SK-N-SH (cell line): Measurements from ENCODE around the gene MIS18A. TPM values are rescaled to one million over a fixed set of nuclear protein-coding genes. Genes with fewer than 3 reads are reported as not detected.

Experiments used
- CTCF ChIA-PET: fragments of 300-600, 350-600 bp; formaldehyde crosslinking; extraction: SDS; loops from one replicate; lab custom pipeline; 2021; lab: Yijun Ruan, JAX
- POLR2A ChIA-PET: fragments of 350-600 bp; sonication (Branson Sonifier 250); formaldehyde crosslinking; extraction: SDS; loops from one replicate; lab custom pipeline; 2020; ENCODE audit warnings: antibody characterized with exemption, inconsistent platforms; lab: Yijun Ruan, JAX
- DNase-seq: peaks from one replicate; pipeline ENCODE4 v3.0.0; 2012
- H2AFZ ChIP-seq: fragments of 200-600 bp; sonication (generic); 2 replicates; pipeline ENCODE4 v1.8.1; 2016; ENCODE audit warnings: antibody characterized with exemption, mild to moderate bottlenecking, low read depth
- H3F3A ChIP-seq: fragments of 200-600 bp; sonication (generic); replicated peaks from 2 replicates; pipeline ENCODE3; 2016; ENCODE audit warnings: antibody characterized with exemption, mild to moderate bottlenecking; ENCODE audit not compliant: insufficient read depth
- H3K27ac ChIP-seq, 2 experiments: fragments of 200-500 bp in 1 of 2; fragments of 200-600 bp in 1 of 2; sonication (Bioruptor generic) in 1 of 2; sonication (generic), shearing (Covaris generic) in 1 of 2; 2 replicates each; pipeline versions ENCODE4 v1.5.1 to v1.6.1; 2014 to 2016; ENCODE audit warnings: low read depth in 2 of 2, inconsistent platforms in 1 of 2, low read length in 1 of 2, mild to moderate bottlenecking in 1 of 2, mixed read lengths in 1 of 2
- H3K27me3 ChIP-seq: fragments of 200-600 bp; sonication (generic), shearing (Covaris generic); 2 replicates; pipeline ENCODE4 v1.6.1; 2016; ENCODE audit warnings: mixed run types; ENCODE audit not compliant: insufficient read depth
- H3K36me3 ChIP-seq, 2 experiments: fragments of 200-500 bp in 1 of 2; fragments of 200-600 bp in 1 of 2; sonication (Bioruptor generic) in 1 of 2; sonication (generic) in 1 of 2; replicated peaks in 1 of 2; 2 replicates each; pipeline versions ENCODE3 to v1.5.1; 2014 to 2016; ENCODE audit warnings: low read length in 1 of 2, mild to moderate bottlenecking in 1 of 2; ENCODE audit not compliant: insufficient read depth in 2 of 2, control insufficient read depth in 1 of 2
- H3K4me1 ChIP-seq, 2 experiments: fragments of 200-500 bp in 1 of 2; fragments of 200-600 bp in 1 of 2; sonication (Bioruptor generic) in 1 of 2; sonication (generic), shearing (Covaris generic) in 1 of 2; 2 replicates each; pipeline versions ENCODE4 v1.5.1 to v1.6.1; 2014 to 2016; ENCODE audit warnings: low read depth in 1 of 2, low read length in 1 of 2, mixed run types in 1 of 2; ENCODE audit not compliant: insufficient read depth in 2 of 2, control insufficient read depth in 1 of 2
- H3K4me2 ChIP-seq: fragments of 200-600 bp; sonication (generic), shearing (Covaris generic); 2 replicates; pipeline ENCODE4 v1.6.1; 2017; ENCODE audit warnings: mixed run types
- H3K4me3 ChIP-seq, 2 experiments: fragments of 200-500 bp in 1 of 2; fragments of 200-600 bp in 1 of 2; sonication (Bioruptor generic) in 1 of 2; sonication (generic), shearing (Covaris generic) in 1 of 2; 2 replicates each; pipeline versions ENCODE4 v1.5.1 to v1.8.1; 2014 to 2016; ENCODE audit warnings: low read depth in 2 of 2, inconsistent platforms in 1 of 2, low read length in 1 of 2, mild to moderate bottlenecking in 1 of 2, mixed read lengths in 1 of 2, moderate library complexity in 1 of 2
- H3K79me2 ChIP-seq: fragments of 200-600 bp; sonication (generic); 2 replicates; pipeline ENCODE4 v1.8.1; 2017; ENCODE audit warnings: mild to moderate bottlenecking; ENCODE audit not compliant: insufficient read depth
- H3K9ac ChIP-seq: fragments of 200-600 bp; sonication (generic); 2 replicates; pipeline ENCODE4 v1.6.1; 2017; ENCODE audit warnings: mixed run types
- H3K9me2 ChIP-seq: fragments of 200-600 bp; sonication (generic); 2 replicates; pipeline ENCODE4 v1.6.1; 2017; ENCODE audit warnings: mixed run types
- H3K9me3 ChIP-seq: fragments of 200-600 bp; sonication (generic); 2 replicates; pipeline ENCODE4 v1.6.1; 2017; ENCODE audit warnings: mixed run types, mild to moderate bottlenecking, moderate library complexity
- H4K20me1 ChIP-seq: fragments of 200-600 bp; sonication (generic); 2 replicates; pipeline ENCODE4 v1.6.1; 2017; ENCODE audit warnings: mild to moderate bottlenecking, mixed run types; ENCODE audit not compliant: insufficient read depth
- CTCF ChIP-seq: fragments of 200-600 bp; sonication (generic); IDR thresholded peaks from 2 replicates; pipeline ENCODE4 v1.6.1; 2017; ENCODE audit warnings: antibody characterized with exemption, mild to moderate bottlenecking, moderate library complexity
- ELF1 ChIP-seq: IDR thresholded peaks from 2 replicates; pipeline ENCODE4 v1.4.0; 2012
- FOXM1 ChIP-seq: IDR thresholded peaks from 2 replicates; pipeline ENCODE4 v1.4.0; 2012; ENCODE audit warnings: low read depth, mild to moderate bottlenecking
- GABPA ChIP-seq: IDR thresholded peaks from 2 replicates; pipeline ENCODE4 v1.4.0; 2012; ENCODE audit warnings: low read depth, mild to moderate bottlenecking
- GATA2 ChIP-seq: sonication (generic); formaldehyde crosslinking; IDR thresholded peaks from 2 replicates; pipeline ENCODE4 v1.5.0; 2020; ENCODE audit warnings: mild to moderate bottlenecking, missing genetic modification reagents
- IRF3 ChIP-seq: fragments of 150-350 bp; IDR thresholded peaks from 2 replicates; pipeline ENCODE4 v1.6.1; 2016; ENCODE audit warnings: mild to moderate bottlenecking, low read depth, low read length
- JUND ChIP-seq: IDR thresholded peaks from 2 replicates; pipeline ENCODE4 v1.4.0; 2012
- MEF2A ChIP-seq: IDR thresholded peaks from 2 replicates; pipeline ENCODE4 v1.4.0; 2012; ENCODE audit warnings: low read depth, borderline replicate concordance
- NFIC ChIP-seq: IDR thresholded peaks from 2 replicates; pipeline ENCODE4 v1.4.0; 2012; ENCODE audit warnings: borderline replicate concordance
- PBX3 ChIP-seq: IDR thresholded peaks from 2 replicates; pipeline ENCODE4; 2012
- RCOR1 ChIP-seq: fragments of 150-350 bp; IDR thresholded peaks from 2 replicates; pipeline ENCODE4 v1.6.1; 2017; ENCODE audit warnings: antibody characterized with exemption, low read length
- REST ChIP-seq: IDR thresholded peaks from 2 replicates; pipeline ENCODE4 v1.6.1; 2012; ENCODE audit warnings: mild to moderate bottlenecking, low read depth, low read length, moderate library complexity
- TAF1 ChIP-seq: IDR thresholded peaks from 2 replicates; pipeline ENCODE4 v1.6.1; 2012; ENCODE audit warnings: low read depth, mild to moderate bottlenecking, low read length, moderate library complexity, borderline replicate concordance
- TCF12 ChIP-seq: IDR thresholded peaks from 2 replicates; pipeline ENCODE4 v1.4.0; 2012
- TEAD4 ChIP-seq: IDR thresholded peaks from 2 replicates; pipeline ENCODE4 v1.4.0; 2012; ENCODE audit warnings: mild to moderate bottlenecking, borderline replicate concordance; ENCODE audit not compliant: insufficient read depth
- USF1 ChIP-seq: IDR thresholded peaks from 2 replicates; pipeline ENCODE4 v1.4.0; 2012; ENCODE audit warnings: low read depth, borderline replicate concordance
- YY1 ChIP-seq: IDR thresholded peaks from 2 replicates; pipeline ENCODE4 v1.4.0; 2012; ENCODE audit warnings: low read depth, mild to moderate bottlenecking
- ZBTB33 ChIP-seq: IDR thresholded peaks from 2 replicates; pipeline ENCODE4 v1.4.0; 2012; ENCODE audit warnings: low read depth, borderline replicate concordance
- WGBS: methylation state at CpG from one replicate; pipeline ENCODE4 v1.1.6; 2017; ENCODE audit warnings: low lambda C conversion rate; 5-methylcytosine and 5-hydroxymethylcytosine counted together
- polyA plus RNA-seq, 3 experiments: library from polyadenylated mRNA; depleted of rRNA; stranded (reverse); fragments of >200 nt; gene quantifications; 2 replicates each; pipeline ENCODE4 v1.2.3, GENCODE V29; 2012

MIS18A gene
- polyA plus RNA-seq, 1 of the 3 experiments (the other 2 are of a cell fraction), result 14.2 TPM

GRCh38 chr21:32298148-32298559, 19.3 kb upstream of the MIS18A start:
- no peaks in the 10 kb centered on the region for H3K79me2 ChIP-seq
- no peaks in the 10 kb centered on the region for H3K27me3 ChIP-seq
- H3K9ac ChIP-seq, result no peak overlapping the region
- WGBS, result 80% methylated on average over 6 of the region's 6 CpGs
- H4K20me1 ChIP-seq, result no peaks in the 10 kb centered on the region
- H3K9me2 ChIP-seq, result no peaks in the 10 kb centered on the region
- no peak overlapping the region for H3K4me2 ChIP-seq
- TF ChIP-seq TCF12, result no peak
- no peak for TF ChIP-seq YY1
- no peak for TF ChIP-seq ELF1
- TF ChIP-seq ZBTB33, result no peak
- TF ChIP-seq JUND, result no peak
- no peak for TF ChIP-seq GABPA
- TF ChIP-seq USF1, result no peak
- no peak for TF ChIP-seq NFIC
- no peak for TF ChIP-seq TEAD4
- no peak for TF ChIP-seq MEF2A
- TF ChIP-seq REST, result no peak
- TF ChIP-seq IRF3, result no peak
- TF ChIP-seq FOXM1, result no peak
- TF ChIP-seq CTCF, result no peak
- TF ChIP-seq PBX3, result no peak
- TF ChIP-seq RCOR1, result no peak
- TF ChIP-seq TAF1, result no peak
- no peak for TF ChIP-seq GATA2
- H3K4me1 ChIP-seq, result no peaks in the 10 kb centered on the region
- peaks cover 22 to 42% of the 10 kb centered on the region in 2 experiments for H3K36me3 ChIP-seq
- ChIA-PET POLR2A (no interaction called here), CTCF (no interaction called here)
- H3K4me3 ChIP-seq, result no peak overlapping the region
- DNase-seq, result no peak
- H3K9me3 ChIP-seq, result no peaks in the 10 kb centered on the region
- H3K27ac ChIP-seq, result no peak overlapping the region
- H3F3A ChIP-seq, result peaks cover 19% of the 10 kb centered on the region
- no peak overlapping the region for H2AFZ ChIP-seq
